Fibroblast of peridontal ligament (primary cell): Measurements from ENCODE around the gene BCAS3.
"Not testable (repeated sequence)": the region's sequence is repeated elsewhere in the genome, so short reads cannot be mapped to it uniquely, and the experiment has no call there.

ENCODE experiments used
- DNase-seq: peaks from one replicate; pipeline ENCODE4 v3.0.0-alpha.2; 2010; ENCODE audit errors: extremely low read depth

Gene BCAS3

GRCh38 chr17:60674637-60675036, 3.0 kb upstream of the BCAS3 start:
- DNase-seq, result not testable (repeated sequence)

GRCh38 chr17:60675997-60676396, 1.7 kb upstream of the BCAS3 start:
- DNase-seq, result no peak

- DNase-seq, result no peak
These were observed 818 bp upstream of the BCAS3 start for GRCh38 chr17:60676758-60677307.

GRCh38 chr17:60678118-60678444, 430 bp downstream of the BCAS3 start:
- no peak for DNase-seq

DNA sequence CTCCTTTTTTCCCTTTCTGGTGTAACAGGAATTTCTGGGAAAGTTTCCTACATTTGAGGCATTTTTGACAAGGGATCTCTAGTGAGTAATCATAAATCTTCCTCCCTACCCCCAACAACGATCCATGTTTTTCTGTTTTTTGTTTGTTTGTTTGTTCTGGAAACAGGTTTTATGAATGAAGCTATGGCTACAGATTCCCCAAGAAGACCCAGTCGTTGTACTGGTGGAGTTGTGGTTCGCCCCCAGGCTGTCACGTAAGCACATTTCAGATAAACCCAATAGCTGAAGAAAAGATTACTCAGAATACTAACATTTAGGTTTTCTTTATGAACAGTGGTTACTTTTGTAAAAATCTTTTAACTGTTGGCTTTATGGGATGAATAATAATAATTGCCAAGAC, 1.6 kb downstream of the BCAS3 start:
- no peak for DNase-seq

DNA sequence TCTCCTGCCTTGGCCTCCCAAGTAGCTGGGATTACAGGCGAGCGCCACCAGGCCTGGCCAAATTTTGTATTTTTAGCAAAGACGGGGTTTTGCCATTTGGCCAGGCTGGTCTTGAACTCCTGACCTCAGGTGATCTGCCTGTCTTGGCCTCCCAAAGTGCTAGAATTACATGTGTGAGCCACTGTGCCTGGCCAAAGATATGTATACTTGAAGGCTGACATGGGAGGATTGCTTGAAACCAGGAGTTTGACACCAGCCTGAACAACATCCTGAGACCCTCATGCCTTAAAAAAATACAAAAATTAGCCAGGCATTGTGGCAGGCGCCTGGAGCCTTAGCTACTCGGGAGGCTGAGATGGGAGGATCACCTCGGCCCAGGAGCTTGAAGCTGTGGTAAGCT, 3.1 kb downstream of the BCAS3 start:
- DNase-seq, result no peak

GRCh38 chr17:60685437-60685836, 7.8 kb downstream of the BCAS3 start:
- DNase-seq, result no peak

DNA sequence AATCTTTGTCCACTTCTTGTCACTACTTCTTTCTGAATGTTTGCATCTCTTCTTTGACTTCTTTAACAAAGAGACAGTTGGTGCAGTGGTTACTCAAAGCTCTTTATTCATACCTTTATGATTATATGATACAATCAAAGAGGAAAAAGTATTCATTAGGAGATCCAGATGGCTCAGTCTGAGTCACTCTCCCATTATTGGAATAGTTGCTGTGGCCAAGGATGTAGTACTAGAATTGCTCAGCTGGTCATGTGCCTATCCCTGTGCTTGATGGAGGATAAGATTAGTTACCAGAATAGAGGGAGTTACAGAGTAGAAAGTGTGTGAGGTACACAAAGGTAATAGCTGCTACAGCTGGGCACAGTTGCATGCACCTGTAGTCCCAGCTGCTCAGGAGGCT, 18.3 kb downstream of the BCAS3 start:
- DNase-seq, result peak; percentile 18

- DNase-seq, result no peak
These were observed 21.4 kb downstream of the BCAS3 start for GRCh38 chr17:60699090-60699489.

DNA sequence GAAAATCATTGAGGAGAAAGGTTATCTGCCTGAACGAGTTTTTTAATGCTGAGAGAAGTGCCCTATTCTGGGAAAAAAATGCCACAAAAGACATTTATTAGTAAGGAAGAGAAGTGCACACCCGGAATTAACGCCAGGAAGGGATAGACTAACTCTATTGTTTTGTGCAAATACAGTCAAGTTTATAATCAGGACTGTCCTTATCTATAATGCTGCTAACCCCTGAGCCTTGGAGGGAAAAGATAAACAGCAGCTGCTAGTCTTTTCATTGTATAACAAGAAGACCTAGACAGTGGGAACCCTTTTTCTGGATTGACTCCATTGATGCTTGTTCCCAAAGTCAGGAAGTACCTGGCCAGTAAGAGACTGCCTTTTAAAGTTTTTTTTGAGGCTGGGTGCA, 26.5 kb downstream of the BCAS3 start:
- DNase-seq, result no peak

GRCh38 chr17:60712675-60713074, 35.0 kb downstream of the BCAS3 start:
- no peak for DNase-seq

DNA sequence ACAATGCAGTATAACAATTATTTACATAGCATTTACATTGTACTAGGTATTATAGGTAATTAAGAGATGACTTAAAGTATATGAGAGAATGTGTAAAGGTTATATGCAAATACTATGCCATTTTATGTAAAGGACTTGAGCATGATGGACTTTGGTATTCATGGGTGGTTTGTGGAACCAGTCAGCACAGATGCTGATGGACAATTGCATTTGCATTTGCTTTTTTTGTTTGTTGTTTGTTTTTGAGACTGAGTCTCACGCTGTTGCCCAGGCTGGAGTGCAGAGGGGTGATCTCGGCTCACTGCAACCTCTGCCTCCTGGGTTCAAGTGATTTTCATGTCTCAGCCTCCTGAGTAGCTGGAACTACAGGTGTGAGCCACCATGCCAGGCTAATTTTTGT, 36.0 kb downstream of the BCAS3 start:
- DNase-seq, result no peak

GRCh38 chr17:60716766-60717165, 39.1 kb downstream of the BCAS3 start:
- DNase-seq, result no peak

- DNase-seq, result no peak
These were observed 40.2 kb downstream of the BCAS3 start for GRCh38 chr17:60717814-60718213.

GRCh38 chr17:60720763-60721531, 43.3 kb downstream of the BCAS3 start:
- peak; percentile 91 for DNase-seq

DNA sequence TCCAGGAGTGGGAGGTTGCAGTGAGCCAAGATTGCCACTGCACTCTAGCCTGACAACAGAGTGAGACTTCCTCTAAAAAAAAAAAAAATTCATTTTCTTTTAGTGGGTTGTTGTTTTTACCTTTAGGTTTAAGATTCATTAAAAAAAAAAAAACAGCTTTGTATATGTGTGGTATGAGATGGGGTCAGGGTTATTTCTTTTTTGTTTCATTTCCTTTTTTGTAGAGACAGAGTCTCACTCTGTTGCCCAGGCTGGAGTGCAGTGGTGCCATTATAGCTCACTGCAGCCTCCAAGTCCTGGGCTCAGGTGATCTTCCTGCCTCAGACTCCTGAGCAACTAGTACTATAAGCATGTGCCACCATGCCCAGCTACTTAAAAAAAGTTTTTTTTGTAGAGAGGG, 47.0 kb downstream of the BCAS3 start:
- DNase-seq, result no peak

GRCh38 chr17:60729854-60730253, 52.2 kb downstream of the BCAS3 start:
- peak; percentile 18 for DNase-seq

DNA sequence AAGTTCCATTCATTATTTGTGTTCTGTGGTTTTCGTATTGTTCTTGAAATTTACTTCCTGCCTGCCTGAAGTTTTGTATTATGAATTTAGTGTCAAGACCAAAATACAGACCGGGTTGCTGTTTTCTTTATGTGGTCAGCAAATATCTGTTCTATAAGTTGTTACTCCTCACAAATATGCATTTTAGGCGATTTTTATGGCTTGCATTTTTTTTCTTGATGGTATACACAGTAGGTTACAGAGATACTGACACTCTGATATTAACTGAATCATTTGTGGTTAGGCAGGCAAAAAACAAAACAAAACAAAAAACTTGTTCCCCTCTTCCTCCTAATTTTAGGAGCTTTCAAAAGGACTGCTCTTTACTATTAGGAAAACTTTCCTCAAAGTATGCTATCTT, 52.6 kb downstream of the BCAS3 start:
- no peak for DNase-seq

GRCh38 chr17:60738287-60738686, 60.6 kb downstream of the BCAS3 start:
- DNase-seq, result no peak

- DNase-seq, result no peak
These were observed 62.9 kb downstream of the BCAS3 start for GRCh38 chr17:60740584-60740983.

- no peak for DNase-seq
These were observed 63.4 kb downstream of the BCAS3 start for GRCh38 chr17:60741031-60741430.

GRCh38 chr17:60743282-60743681, 65.6 kb downstream of the BCAS3 start:
- no peak for DNase-seq

DNA sequence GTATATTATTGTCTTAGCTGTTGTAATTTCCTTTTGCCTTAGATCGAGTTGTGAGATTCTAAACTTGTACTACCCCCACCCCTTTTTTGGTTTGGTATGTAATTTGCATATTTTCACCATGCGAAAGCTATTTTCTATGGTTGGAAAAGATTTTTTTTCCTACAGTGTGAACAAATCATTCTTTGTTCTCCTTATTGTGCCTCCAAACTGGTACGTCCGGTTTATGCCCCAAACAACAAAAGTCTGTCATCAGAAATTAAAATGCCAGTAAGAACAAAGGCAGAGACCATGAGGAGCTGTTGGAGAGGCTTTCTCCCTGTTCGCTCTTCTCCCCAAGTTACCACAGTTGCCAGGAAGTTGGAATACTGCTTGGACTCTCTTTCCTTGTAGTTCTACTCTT, 66.1 kb downstream of the BCAS3 start:
- peak; percentile 76 for DNase-seq
